Peyer's patch (tissue), 4 donors: ENCODE data around the gene ATP6V1G2.

ENCODE experiments used
- CTCF ChIP-seq, 6 experiments: fragments of 450-650 bp in 4 of 6; fragments of 200-600 bp in 2 of 6; sonication (generic) in 1 of 6; IDR thresholded peaks; one replicate each; pipeline ENCODE4 v1.5.1; 2017 to 2019; ENCODE audit warnings: antibody characterized with exemption in 6 of 6, mild to moderate bottlenecking in 3 of 6, moderate library complexity in 1 of 6
- POLR2A ChIP-seq, 2 donors: fragments of 450-650 bp; IDR thresholded peaks; one replicate each; pipeline ENCODE4 v1.5.1; 2017; ENCODE audit warnings: antibody characterized with exemption in 2 of 2, mild to moderate bottlenecking in 2 of 2, moderate library complexity in 2 of 2

GRCh38 chr6:31585491-31585890, 39.1 kb upstream of the ATP6V1G2 start:
- TF ChIP-seq CTCF (IDR thresholded peaks at IDR 0.05) (peak in 5 of 6 experiments; percentile 11 to 43 (median 32)), POLR2A (IDR thresholded peaks at IDR 0.05) (no peak)
